Muscle layer of duodenum (tissue), 2 donors: ENCODE data around the gene PHKG2.

ENCODE experiments used
- H3K27ac ChIP-seq: one replicate; pipeline ENCODE4 v1.7.0; 2013; ENCODE audit warnings: mild to moderate bottlenecking, low read length
- H3K27me3 ChIP-seq: one replicate; pipeline ENCODE4 v1.7.0; 2013; ENCODE audit warnings: low read depth, mild to moderate bottlenecking, control low read depth, low read length
- H3K36me3 ChIP-seq, 2 donors: one replicate each; pipeline ENCODE4 v1.7.0; 2013; ENCODE audit warnings: low read length in 2 of 2, control low read depth in 1 of 2, mild to moderate bottlenecking in 1 of 2; ENCODE audit not compliant: insufficient read depth in 2 of 2, control insufficient read depth in 1 of 2
- H3K4me1 ChIP-seq, 2 donors: one replicate each; pipeline ENCODE4 v1.7.0; 2013; ENCODE audit warnings: low read length in 2 of 2, mild to moderate bottlenecking in 2 of 2, control low read depth in 1 of 2, moderate library complexity in 1 of 2; ENCODE audit not compliant: insufficient read depth in 2 of 2, control insufficient read depth in 1 of 2
- H3K4me3 ChIP-seq, 2 donors: one replicate each; pipeline ENCODE4 v1.7.0; 2013; ENCODE audit warnings: low read length in 2 of 2, low read depth in 1 of 2, mild to moderate bottlenecking in 1 of 2
- H3K9me3 ChIP-seq, 2 donors: one replicate each; pipeline ENCODE4 v1.7.0; 2013; ENCODE audit warnings: low read length in 2 of 2, control low read depth in 1 of 2, mild to moderate bottlenecking in 1 of 2; ENCODE audit not compliant: control insufficient read depth in 1 of 2
- donor health status: healthy.

PHKG2 gene

DNA sequence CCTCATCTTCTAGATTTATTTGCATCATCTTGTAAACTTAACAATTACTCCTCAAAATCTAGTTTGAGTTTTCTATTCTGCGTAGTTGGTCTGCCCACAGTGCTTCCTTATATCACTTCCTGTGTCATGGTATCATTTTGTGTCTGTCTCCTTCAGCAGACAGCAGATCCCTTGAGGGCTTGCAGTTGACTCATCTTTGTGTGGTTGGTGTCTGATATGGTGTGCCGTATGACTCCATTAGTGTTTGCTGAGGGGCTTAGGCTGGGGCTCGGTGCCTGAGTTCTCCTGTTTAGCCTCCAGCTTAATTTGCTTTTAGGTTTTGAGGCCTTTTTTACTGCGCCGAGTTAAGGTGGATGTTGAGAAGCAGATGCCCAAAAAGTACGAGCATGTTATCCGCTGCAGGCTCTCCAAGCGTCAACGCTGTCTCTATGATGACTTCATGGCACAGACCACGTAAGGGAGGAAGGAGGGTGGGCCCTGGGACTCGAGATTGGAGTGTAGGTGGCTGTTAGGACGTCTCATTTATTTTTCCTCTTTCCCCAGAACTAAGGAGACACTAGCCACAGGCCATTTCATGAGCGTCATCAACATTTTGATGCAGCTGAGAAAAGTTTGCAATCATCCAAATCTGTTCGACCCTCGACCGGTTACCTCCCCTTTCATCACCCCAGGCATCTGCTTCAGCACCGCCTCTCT is 32.3 kb upstream of the PHKG2 start:
- Histone ChIP-seq H3K27ac (no peak overlapping the region), H3K4me3 (no peak overlapping the region), H3K36me3 (peaks cover 62 to 83% of the 10 kb centered on the region in 2 donors), H3K4me1 (no peaks in the 10 kb centered on the region), H3K9me3 (no peaks in the 10 kb centered on the region), H3K27me3 (no peaks in the 10 kb centered on the region)

DNA sequence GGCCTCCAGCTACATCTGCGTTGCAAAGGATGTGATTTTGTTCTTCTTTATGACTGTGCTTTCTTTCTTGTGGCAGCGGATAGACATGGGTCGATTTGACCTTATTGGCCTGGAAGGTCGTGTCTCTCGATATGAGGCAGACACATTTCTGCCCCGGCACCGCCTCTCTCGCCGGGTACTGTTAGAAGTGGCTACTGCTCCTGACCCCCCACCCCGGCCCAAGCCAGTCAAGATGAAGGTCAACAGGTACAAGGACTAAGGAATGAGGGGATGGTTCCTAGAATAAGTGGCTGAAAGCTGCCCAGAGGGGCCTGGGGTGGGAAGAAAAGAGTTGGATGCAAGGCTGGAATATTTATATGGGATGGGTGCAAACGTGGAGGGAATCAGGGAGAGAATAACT is 28.1 kb upstream of the PHKG2 start:
- H3K36me3 ChIP-seq: peaks cover 74 to 88% of the 10 kb centered on the region in 2 donors
- no peaks in the 10 kb centered on the region for H3K27me3 ChIP-seq

DNA sequence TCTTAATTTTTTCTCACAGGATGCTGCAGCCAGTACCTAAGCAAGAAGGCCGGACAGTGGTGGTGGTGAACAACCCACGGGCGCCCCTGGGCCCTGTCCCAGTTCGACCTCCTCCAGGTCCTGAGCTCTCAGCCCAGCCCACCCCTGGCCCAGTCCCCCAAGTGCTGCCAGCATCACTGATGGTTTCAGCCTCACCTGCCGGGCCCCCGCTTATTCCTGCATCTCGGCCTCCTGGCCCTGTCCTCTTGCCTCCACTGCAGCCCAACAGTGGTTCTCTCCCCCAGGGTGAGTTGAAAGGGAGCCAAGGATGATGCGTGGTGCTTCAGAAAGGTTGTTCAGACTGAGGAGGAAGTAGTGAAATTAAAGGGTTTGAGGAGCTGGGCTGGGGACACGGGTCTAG is 27.5 kb upstream of the PHKG2 start:
- peaks cover 76 to 88% of the 10 kb centered on the region in 2 donors for H3K36me3 ChIP-seq
- peaks cover 0 to 4% of the 10 kb centered on the region in 2 donors for H3K4me1 ChIP-seq
- H3K4me3 ChIP-seq: no peak overlapping the region
- H3K9me3 ChIP-seq: no peaks in the 10 kb centered on the region
- no peaks in the 10 kb centered on the region for H3K27me3 ChIP-seq
- H3K27ac ChIP-seq: no peak overlapping the region

More for the DNA sequence above, 28.1 kb upstream of the PHKG2 start:
- Histone ChIP-seq H3K4me3 (no peak overlapping the region), H3K9me3 (no peaks in the 10 kb centered on the region), H3K27ac (no peak overlapping the region), H3K4me1 (no peaks in the 10 kb centered on the region)

DNA sequence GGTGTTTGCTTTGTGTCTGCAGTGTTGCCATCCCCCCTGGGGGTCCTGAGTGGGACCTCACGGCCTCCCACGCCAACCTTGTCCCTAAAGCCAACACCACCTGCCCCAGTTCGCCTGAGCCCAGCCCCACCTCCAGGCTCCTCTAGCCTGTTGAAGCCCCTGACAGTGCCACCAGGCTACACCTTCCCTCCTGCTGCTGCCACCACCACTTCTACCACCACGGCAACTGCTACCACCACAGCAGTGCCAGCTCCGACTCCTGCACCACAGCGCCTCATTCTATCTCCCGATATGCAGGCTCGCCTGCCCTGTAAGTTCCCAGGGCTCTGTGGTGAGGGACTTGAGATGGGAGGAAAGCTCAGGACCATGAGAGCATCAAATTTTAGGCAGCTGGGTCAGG is 27.1 kb upstream of the PHKG2 start:
- Histone ChIP-seq H3K36me3 (peaks cover 71 to 88% of the 10 kb centered on the region in 2 donors), H3K27ac (no peak overlapping the region), H3K9me3 (no peaks in the 10 kb centered on the region), H3K4me1 (peaks cover 0 to 4% of the 10 kb centered on the region in 2 donors), H3K4me3 (no peak overlapping the region), H3K27me3 (no peaks in the 10 kb centered on the region)

DNA sequence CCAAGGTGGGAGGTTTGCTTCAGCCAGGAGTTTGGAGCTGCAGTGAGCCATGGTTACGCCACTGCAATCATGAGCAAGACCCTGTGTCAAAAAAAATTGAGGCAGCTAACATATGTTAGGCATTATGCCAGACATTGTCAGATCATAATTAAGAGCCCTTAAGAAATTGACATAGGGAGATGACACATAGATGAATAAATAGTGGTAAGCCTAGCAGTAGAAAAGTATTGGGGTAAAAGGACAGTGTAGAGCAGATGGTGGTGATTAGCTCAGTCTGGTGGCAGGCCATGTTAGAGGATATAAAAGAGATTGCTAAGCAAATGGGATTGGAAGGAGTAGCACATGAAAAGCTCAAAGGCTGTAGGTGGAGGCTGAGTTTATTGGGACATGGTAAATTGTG is 26.6 kb upstream of the PHKG2 start:
- H3K27me3 ChIP-seq: no peaks in the 10 kb centered on the region
- H3K36me3 ChIP-seq: peaks cover 67 to 84% of the 10 kb centered on the region in 2 donors
- H3K9me3 ChIP-seq: no peaks in the 10 kb centered on the region
- H3K4me1 ChIP-seq: peaks cover 0 to 4% of the 10 kb centered on the region in 2 donors
- no peak overlapping the region for H3K27ac ChIP-seq
- H3K4me3 ChIP-seq: no peak overlapping the region

DNA sequence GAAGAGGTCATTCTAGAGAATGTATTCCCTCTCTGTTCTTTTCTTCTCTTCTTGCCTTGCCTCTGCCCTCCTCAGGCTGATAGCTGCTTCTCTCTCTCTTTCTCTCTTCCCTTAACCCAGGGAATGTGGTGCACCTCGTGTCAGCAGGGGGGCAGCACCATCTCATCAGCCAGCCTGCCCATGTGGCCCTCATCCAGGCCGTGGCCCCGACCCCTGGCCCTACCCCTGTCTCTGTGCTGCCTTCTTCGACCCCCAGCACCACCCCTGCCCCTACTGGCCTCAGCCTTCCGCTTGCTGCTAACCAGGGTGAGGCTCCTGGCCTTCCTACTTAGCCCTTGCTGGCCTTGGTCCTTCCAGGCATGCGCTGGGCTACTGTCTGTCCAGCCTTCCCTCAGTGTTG is 25.8 kb upstream of the PHKG2 start:
- Histone ChIP-seq H3K9me3 (no peaks in the 10 kb centered on the region), H3K4me1 (peaks cover 0 to 4% of the 10 kb centered on the region in 2 donors), H3K27ac (no peak overlapping the region), H3K27me3 (no peaks in the 10 kb centered on the region), H3K4me3 (no peak overlapping the region), H3K36me3 (peaks cover 59 to 75% of the 10 kb centered on the region in 2 donors)

DNA sequence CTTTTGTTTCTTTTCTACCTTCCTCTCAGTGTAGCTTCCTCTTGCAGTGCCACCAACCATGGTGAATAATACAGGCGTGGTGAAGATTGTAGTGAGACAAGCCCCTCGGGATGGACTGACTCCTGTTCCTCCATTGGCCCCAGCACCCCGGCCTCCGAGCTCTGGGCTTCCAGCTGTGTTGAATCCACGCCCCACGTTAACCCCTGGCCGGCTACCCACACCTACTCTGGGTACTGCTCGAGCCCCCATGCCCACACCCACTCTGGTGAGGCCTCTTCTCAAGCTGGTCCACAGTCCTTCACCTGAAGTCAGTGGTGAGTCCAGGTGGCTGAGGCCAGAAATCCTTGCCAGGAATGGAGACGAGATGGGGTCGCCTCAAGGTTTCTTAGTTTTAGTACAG is 25.3 kb upstream of the PHKG2 start:
- peaks cover 0 to 5% of the 10 kb centered on the region in 2 donors for H3K4me1 ChIP-seq
- peaks cover 60 to 74% of the 10 kb centered on the region in 2 donors for H3K36me3 ChIP-seq
- H3K27ac ChIP-seq: no peak overlapping the region
- no peaks in the 10 kb centered on the region for H3K9me3 ChIP-seq
- no peak overlapping the region for H3K4me3 ChIP-seq
- no peaks in the 10 kb centered on the region for H3K27me3 ChIP-seq

DNA sequence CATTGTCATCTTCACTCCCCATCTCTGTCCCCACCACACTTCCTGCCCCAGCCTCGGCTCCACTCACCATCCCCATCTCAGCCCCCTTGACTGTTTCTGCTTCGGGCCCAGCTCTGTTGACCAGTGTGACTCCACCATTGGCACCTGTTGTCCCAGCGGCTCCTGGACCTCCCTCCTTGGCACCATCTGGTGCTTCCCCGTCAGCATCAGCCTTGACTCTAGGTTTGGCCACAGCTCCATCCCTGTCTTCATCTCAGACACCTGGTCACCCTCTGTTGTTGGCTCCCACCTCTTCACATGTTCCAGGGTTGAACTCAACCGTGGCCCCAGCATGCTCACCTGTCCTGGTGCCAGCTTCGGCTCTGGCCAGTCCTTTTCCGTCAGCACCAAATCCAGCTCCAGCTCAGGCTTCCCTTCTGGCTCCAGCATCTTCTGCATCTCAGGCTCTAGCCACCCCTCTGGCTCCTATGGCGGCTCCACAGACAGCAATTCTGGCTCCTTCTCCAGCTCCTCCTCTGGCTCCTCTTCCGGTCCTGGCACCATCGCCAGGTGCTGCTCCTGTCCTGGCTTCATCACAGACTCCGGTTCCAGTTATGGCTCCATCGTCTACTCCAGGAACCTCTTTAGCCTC is 24.4 kb upstream of the PHKG2 start:
- Histone ChIP-seq H3K36me3 (peaks cover 62 to 71% of the 10 kb centered on the region in 2 donors), H3K27me3 (no peaks in the 10 kb centered on the region), H3K9me3 (no peaks in the 10 kb centered on the region), H3K27ac (no peak overlapping the region), H3K4me1 (peaks cover 0 to 7% of the 10 kb centered on the region in 2 donors), H3K4me3 (no peak overlapping the region)

DNA sequence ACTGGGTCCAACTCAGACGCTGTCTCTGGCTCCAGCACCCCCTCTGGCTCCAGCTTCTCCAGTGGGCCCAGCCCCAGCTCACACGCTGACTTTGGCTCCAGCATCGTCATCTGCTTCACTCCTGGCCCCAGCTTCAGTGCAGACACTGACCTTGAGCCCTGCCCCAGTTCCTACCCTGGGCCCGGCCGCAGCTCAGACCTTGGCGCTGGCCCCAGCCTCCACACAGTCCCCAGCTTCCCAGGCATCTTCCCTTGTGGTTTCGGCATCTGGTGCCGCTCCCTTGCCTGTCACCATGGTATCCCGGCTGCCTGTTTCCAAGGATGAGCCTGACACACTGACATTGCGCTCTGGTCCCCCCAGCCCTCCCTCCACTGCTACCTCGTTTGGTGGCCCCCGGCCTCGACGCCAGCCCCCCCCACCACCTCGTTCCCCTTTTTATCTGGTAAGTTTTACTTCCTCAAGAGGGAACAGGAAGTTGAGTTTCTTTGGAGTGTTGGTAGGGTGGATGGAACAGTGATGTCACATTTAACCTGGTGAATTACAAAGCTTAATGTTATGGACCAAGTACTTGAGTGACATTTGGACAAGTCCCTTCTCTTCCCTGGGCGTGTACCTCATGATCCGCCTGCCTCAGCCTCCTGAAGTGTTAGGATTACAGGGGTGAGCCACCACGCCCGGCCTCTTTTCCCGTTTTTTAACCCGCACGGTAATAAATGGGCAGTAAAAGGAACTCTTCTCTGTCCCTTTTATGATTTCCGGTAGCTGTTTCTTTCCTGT is 23.4 kb upstream of the PHKG2 start:
- no peak overlapping the region for H3K4me3 ChIP-seq
- no peaks in the 10 kb centered on the region for H3K9me3 ChIP-seq
- H3K36me3 ChIP-seq: peaks cover 66 to 74% of the 10 kb centered on the region in 2 donors
- H3K27ac ChIP-seq: no peak overlapping the region
- H3K4me1 ChIP-seq: peaks cover 0 to 7% of the 10 kb centered on the region in 2 donors
- H3K27me3 ChIP-seq: no peaks in the 10 kb centered on the region

DNA sequence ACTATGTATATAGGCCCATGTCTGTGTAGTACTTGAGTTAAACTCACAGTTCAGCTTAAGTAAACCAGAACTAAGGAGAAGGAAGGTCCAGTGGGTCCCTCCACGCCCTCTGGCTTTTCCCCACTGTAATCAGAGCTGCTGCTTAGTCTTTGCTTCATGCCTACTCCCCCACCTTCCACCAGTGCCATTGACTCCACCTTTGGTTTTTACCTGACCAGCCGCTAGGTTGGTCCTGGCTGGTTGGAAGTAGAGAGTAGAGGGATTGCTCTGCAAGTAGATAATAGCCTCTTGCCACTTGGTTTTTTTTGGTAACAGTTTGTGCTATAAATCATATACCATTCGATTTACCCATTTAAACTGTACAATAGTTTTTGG is 22.8 kb upstream of the PHKG2 start:
- peaks cover 63 to 74% of the 10 kb centered on the region in 2 donors for H3K36me3 ChIP-seq
- H3K27ac ChIP-seq: no peak overlapping the region
- H3K4me3 ChIP-seq: no peak overlapping the region
- H3K9me3 ChIP-seq: no peaks in the 10 kb centered on the region
- H3K27me3 ChIP-seq: no peaks in the 10 kb centered on the region
- peaks cover 0 to 7% of the 10 kb centered on the region in 2 donors for H3K4me1 ChIP-seq

DNA sequence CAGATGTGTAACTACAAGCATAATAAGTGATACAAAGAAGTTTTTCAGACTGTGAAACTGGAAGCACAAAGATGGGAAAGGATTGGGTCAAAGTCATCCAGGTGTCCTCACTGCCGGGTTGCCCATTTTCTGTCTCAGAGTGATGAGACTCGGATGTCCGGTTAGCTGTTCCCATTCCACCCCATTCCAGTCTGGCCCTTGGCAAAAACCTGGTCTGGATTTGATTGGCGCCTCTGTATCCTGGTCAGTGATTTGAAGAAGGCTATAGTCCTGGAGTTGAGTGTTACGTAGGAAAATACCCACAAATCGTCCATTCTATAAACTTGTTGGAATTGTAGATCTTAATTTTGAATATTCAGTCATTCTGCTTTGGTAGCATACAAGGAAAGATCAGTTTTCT is 19.9 kb upstream of the PHKG2 start:
- no peaks in the 10 kb centered on the region for H3K9me3 ChIP-seq
- no peak overlapping the region for H3K27ac ChIP-seq
- no peak overlapping the region for H3K4me3 ChIP-seq
- H3K4me1 ChIP-seq: peaks cover 0 to 7% of the 10 kb centered on the region in 2 donors
- H3K36me3 ChIP-seq: peaks cover 47 to 62% of the 10 kb centered on the region in 2 donors
- no peaks in the 10 kb centered on the region for H3K27me3 ChIP-seq
